Epithelial cell of esophagus (primary cell): ENCODE results near the gene FAM83B.

ENCODE experiments used
- DNase-seq: peaks from one replicate; pipeline ENCODE4 v3.0.0; 2010; ENCODE audit warnings: low read depth
- H3K4me3 ChIP-seq: 2 replicates; pipeline ENCODE4 v1.5.1; 2011; ENCODE audit warnings: mild to moderate bottlenecking, low read length, control low read depth
- CTCF ChIP-seq: IDR thresholded peaks from 2 replicates; pipeline ENCODE4 v1.5.1; 2011; ENCODE audit warnings: low read depth, mild to moderate bottlenecking, low read length, control low read depth, inconsistent platforms; ENCODE audit not compliant: insufficient read depth; ENCODE audit errors: missing control alignments

FAM83B gene

GRCh38 chr6:54886932-54887584, 40.5 kb downstream of the FAM83B start:
- DNase-seq, result no peak
- no peak for TF ChIP-seq CTCF
- H3K4me3 ChIP-seq, result no peak overlapping the region

GRCh38 chr6:54891536-54891935, 45.0 kb downstream of the FAM83B start:
- DNase-seq, result peak; percentile 53
- H3K4me3 ChIP-seq, result no peak overlapping the region
- TF ChIP-seq CTCF, result no peak

- no peak overlapping the region for H3K4me3 ChIP-seq
- TF ChIP-seq CTCF, result no peak
- DNase-seq, result peak; percentile 99
Observed at GRCh38 chr6:54892831-54893230, 46.3 kb downstream of the FAM83B start.

DNA sequence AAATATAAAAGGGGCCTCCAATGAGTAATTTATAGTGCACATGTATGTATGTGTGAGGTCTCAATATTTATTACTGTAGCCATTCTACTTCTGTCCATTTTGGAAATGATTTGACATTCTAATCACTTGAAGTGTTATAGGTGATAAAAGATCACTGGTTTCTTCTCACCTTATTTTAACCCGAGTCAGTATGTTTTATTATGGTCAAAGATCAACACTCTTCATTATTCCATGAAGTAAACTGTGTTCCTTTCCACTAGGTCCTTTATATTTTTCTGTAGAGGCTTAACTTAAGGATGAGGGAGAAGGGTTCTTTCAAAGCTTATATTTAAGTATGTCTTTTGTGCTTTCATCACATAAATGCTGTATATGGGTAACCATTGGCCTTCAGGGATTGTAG, 47.2 kb downstream of the FAM83B start:
- no peak for TF ChIP-seq CTCF

DNA sequence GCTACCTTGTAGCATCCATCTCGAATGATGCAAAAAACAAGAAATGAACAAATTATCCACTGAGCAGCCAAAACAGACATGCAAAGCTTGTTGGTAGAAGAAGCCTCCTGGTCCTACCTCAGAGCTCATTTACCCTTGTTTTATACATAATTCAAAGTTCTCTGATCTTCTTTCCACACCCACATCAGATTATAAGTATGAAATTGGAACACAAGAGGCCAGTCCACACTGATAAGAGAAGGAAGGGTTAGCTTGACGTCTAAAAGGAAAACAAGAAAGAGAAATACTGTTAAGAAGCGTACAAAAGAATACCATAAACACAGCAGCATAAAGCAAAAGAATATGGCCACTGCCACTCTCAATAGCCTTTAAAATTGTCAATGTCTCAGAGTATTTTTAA, 49.7 kb downstream of the FAM83B start:
- no peak for TF ChIP-seq CTCF
- no peak for DNase-seq
- H3K4me3 ChIP-seq, result no peak overlapping the region

More for the DNA sequence above, 47.2 kb downstream of the FAM83B start:
- H3K4me3 ChIP-seq, result no peak overlapping the region
- no peak for DNase-seq

DNA sequence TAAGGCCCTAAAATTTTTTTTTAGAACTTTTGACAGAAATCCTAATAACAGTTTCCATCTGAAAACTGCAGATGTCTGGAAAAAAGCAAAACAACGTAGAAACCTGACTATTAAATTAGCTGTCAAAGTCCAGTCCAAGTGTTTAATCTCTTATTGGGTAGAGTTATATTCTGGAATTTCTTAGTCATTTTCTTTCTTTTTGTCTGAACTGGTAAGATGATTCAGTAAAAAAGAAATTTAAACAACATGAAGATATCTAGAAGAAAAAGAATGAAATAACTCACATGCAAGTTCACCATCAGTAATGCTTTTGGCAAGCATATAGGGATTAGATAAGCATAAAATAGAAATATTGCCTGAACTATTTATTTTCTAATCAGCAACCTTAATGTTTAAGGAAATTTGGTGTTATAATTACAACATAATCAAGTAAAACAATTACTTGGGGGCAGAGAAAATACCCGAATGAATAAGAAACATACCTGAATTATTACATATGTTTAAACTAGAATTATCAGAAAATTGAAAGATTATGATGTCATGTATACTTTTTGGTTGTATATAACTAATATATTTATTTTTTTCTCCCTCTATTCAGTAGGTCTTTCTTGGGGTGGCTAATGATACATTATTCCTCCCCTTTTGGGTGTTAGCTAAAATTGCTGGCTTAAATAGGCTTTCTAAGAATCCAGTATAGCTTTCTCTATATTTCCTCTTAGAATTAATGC, 51.1 kb downstream of the FAM83B start:
- no peak for TF ChIP-seq CTCF
- H3K4me3 ChIP-seq, result no peak overlapping the region
- no peak for DNase-seq
